ENCODE data around the gene ZSWIM4.

Gene ZSWIM4

DNA sequence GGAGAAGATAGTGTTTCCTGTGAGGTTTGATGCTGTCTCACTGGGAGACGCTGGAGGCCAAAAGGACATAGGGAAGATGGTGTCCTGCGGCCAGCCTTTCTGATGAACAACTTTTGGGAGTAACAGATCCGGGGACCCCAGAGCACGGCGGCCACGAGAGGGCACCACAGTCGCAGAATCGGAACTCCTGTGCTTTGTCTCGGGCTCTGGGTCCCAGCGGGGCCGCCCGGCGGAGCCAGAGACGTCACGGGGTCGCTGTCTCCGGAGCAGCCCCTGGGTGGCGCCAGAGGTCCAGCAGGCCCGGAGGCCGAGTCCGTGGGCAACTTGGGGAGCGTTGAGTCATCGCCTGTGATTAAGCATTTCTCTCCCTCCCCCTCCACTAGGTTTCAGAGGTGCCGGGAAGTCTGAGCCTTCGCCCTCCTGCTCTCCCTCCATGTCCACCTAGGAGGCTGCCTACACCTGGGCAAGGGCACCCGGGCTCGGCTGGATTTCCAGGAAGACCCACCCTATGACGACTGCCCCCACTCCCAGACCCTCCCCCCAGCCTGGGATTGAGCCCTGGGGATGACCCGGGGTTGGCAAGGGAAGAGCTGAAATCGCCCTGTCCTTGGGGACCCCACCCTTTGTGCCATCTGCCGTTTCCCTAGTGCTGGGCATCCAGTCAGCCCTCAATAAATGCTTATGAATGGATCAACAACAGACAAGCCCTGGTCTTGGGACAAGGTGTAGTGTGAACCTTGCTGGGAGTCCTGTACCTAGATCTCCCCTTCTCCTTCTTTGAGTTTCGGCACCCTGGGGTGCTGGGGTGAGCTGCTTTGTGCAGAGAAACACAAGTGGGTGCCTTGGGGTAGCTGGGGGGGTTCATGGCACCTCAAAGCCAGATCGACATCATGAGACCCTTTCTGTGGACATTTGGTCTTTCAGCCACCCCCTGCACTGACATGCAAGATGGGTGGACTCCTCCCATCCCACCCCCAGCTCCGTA is 85.1 kb downstream of the ZSWIM4 start:
- peak; percentile 91 for DNase-seq

GRCh38 chr19:13881251-13881691 is 86.0 kb downstream of the ZSWIM4 start:
- no peak for DNase-seq
